H9 (cell line): ENCODE measurements around the gene LMBR1. TPM values are rescaled to one million over a fixed set of nuclear protein-coding genes. Genes with fewer than 3 reads are reported as not detected.

Source experiments
- DNase-seq: peaks from one replicate; pipeline ENCODE4 v3.0.0-alpha.2; 2017
- H2AFZ ChIP-seq: one replicate; pipeline ENCODE4 v1.6.1; 2013; ENCODE audit warnings: mild to moderate bottlenecking, low read length, control low read depth, moderate library complexity
- H2AK5ac ChIP-seq: 2 replicates; pipeline ENCODE4 v1.6.1; 2013; ENCODE audit warnings: low read length, control low read depth, mixed read lengths; ENCODE audit not compliant: insufficient read length
- H2BK120ac ChIP-seq: one replicate; pipeline ENCODE4 v1.6.1; 2013; ENCODE audit warnings: low read depth, mild to moderate bottlenecking, low read length, control low read depth, inconsistent platforms; ENCODE audit not compliant: poor library complexity, severe bottlenecking
- H2BK12ac ChIP-seq: 2 replicates; pipeline ENCODE4 v1.6.1; 2013; ENCODE audit warnings: low read length, control low read depth, mixed read lengths, low read depth; ENCODE audit not compliant: insufficient read length
- H2BK15ac ChIP-seq: 2 replicates; pipeline ENCODE4 v1.6.1; 2013; ENCODE audit warnings: low read depth, low read length, control low read depth
- H2BK20ac ChIP-seq: one replicate; pipeline ENCODE4 v1.6.1; 2013; ENCODE audit warnings: low read depth, mild to moderate bottlenecking, low read length, control low read depth, inconsistent platforms; ENCODE audit not compliant: poor library complexity, severe bottlenecking
- H2BK5ac ChIP-seq: 2 replicates; pipeline ENCODE4 v1.6.1; 2013; ENCODE audit warnings: low read length, control low read depth, mixed read lengths; ENCODE audit not compliant: insufficient read length
- H3K14ac ChIP-seq: 2 replicates; pipeline ENCODE4 v1.6.1; 2013; ENCODE audit warnings: low read length, control low read depth; ENCODE audit not compliant: insufficient read depth
- H3K18ac ChIP-seq: 2 replicates; pipeline ENCODE4 v1.6.1; 2013; ENCODE audit warnings: low read depth, mild to moderate bottlenecking, mixed read lengths, low read length, control low read depth; ENCODE audit not compliant: insufficient read length
- H3K23ac ChIP-seq: 2 replicates; pipeline ENCODE4 v1.6.1; 2013; ENCODE audit warnings: low read length, control low read depth, mixed read lengths, low read depth; ENCODE audit not compliant: insufficient read length
- H3K23me2 ChIP-seq: 2 replicates; pipeline ENCODE4 v1.6.1; 2013; ENCODE audit warnings: low read depth, mild to moderate bottlenecking, mixed read lengths, low read length, control low read depth; ENCODE audit not compliant: insufficient read length, poor library complexity, severe bottlenecking
- H3K27ac ChIP-seq: 2 replicates; pipeline ENCODE4 v1.5.1; 2013; ENCODE audit warnings: low read length, control low read depth, mixed read lengths, low read depth; ENCODE audit not compliant: insufficient read length
- H3K27me3 ChIP-seq: 2 replicates; pipeline ENCODE4 v1.6.1; 2013; ENCODE audit warnings: low read length, control low read depth, inconsistent platforms; ENCODE audit not compliant: insufficient read depth
- H3K4ac ChIP-seq: 2 replicates; pipeline ENCODE4 v1.6.1; 2013; ENCODE audit warnings: low read depth, mild to moderate bottlenecking, control low read depth, inconsistent platforms, low read length, moderate library complexity
- H3K4me1 ChIP-seq: 2 replicates; pipeline ENCODE4 v1.6.1; 2013; ENCODE audit warnings: low read length, control low read depth, inconsistent platforms; ENCODE audit not compliant: insufficient read depth
- H3K4me2 ChIP-seq: 2 replicates; pipeline ENCODE4 v1.6.1; 2013; ENCODE audit warnings: low read length, control low read depth, mixed read lengths; ENCODE audit not compliant: insufficient read length, insufficient read depth
- H3K56ac ChIP-seq: 2 replicates; pipeline ENCODE4 v1.6.1; 2013; ENCODE audit warnings: low read depth, mild to moderate bottlenecking, mixed read lengths, low read length, control low read depth; ENCODE audit not compliant: insufficient read length
- H3K79me1 ChIP-seq: 2 replicates; pipeline ENCODE4 v1.6.1; 2013; ENCODE audit warnings: low read depth, mild to moderate bottlenecking, moderate library complexity, low read length, control low read depth, inconsistent platforms; ENCODE audit not compliant: insufficient read depth, poor library complexity, severe bottlenecking
- H3K79me2 ChIP-seq: 2 replicates; pipeline ENCODE4 v1.6.1; 2013; ENCODE audit warnings: low read length, control low read depth, inconsistent platforms; ENCODE audit not compliant: insufficient read depth
- H3K9ac ChIP-seq: 2 replicates; pipeline ENCODE4 v1.6.1; 2013; ENCODE audit warnings: low read length, control low read depth, mixed read lengths; ENCODE audit not compliant: insufficient read length; ENCODE audit errors: extremely low read depth
- H3K9me3 ChIP-seq: one replicate; pipeline ENCODE4 v1.6.1; 2013; ENCODE audit warnings: low read depth, low read length, inconsistent platforms; ENCODE audit not compliant: control insufficient read depth
- H3T11ph ChIP-seq: one replicate; pipeline ENCODE4 v1.6.1; 2013; ENCODE audit warnings: mild to moderate bottlenecking, low read length, control low read depth, inconsistent platforms
- H4K20me1 ChIP-seq: one replicate; pipeline ENCODE4 v1.6.1; 2013; ENCODE audit not compliant: control insufficient read depth, insufficient read length, insufficient read depth
- H4K5ac ChIP-seq: 2 replicates; pipeline ENCODE4 v1.6.1; 2013; ENCODE audit warnings: low read depth, mild to moderate bottlenecking, mixed read lengths, low read length, control low read depth; ENCODE audit not compliant: insufficient read length
- H4K8ac ChIP-seq: replicated peaks from 2 replicates; pipeline ENCODE4 v1.6.1; 2013; ENCODE audit warnings: low read length, control low read depth, mixed read lengths, low read depth; ENCODE audit not compliant: insufficient read length
- H4K91ac ChIP-seq: 2 replicates; pipeline ENCODE4 v1.6.1; 2013; ENCODE audit warnings: low read depth, mild to moderate bottlenecking, moderate library complexity, mixed read lengths, low read length, control low read depth; ENCODE audit not compliant: insufficient read length
- H3K27ac Mint-ChIP-seq, 3 experiments: 2 replicates in 2 of 3; 3 replicates in 1 of 3; pipeline ENCODE4 v1.8.0; 2020 to 2021; ENCODE audit warnings: mixed read lengths in 3 of 3, mild to moderate bottlenecking in 1 of 3, moderate library complexity in 1 of 3
- H3K27me3 Mint-ChIP-seq: 2 replicates; pipeline ENCODE4 v1.8.0; 2021; ENCODE audit warnings: low read depth, mild to moderate bottlenecking, moderate library complexity, mixed read lengths
- H3K36me3 Mint-ChIP-seq, 3 experiments: 2 replicates in 2 of 3; 3 replicates in 1 of 3; pipeline ENCODE4 v1.8.0; 2020 to 2021; ENCODE audit warnings: low read depth in 3 of 3, mixed read lengths in 3 of 3; ENCODE audit not compliant: insufficient read depth in 1 of 3
- H3K4me1 Mint-ChIP-seq, 2 experiments: 2 replicates each; pipeline ENCODE4 v1.8.0; 2020; ENCODE audit warnings: mixed read lengths in 2 of 2
- H3K4me3 Mint-ChIP-seq, 2 experiments: 2 replicates in 1 of 2; 3 replicates in 1 of 2; pipeline ENCODE4 v1.8.0; 2020 to 2021; ENCODE audit warnings: mild to moderate bottlenecking in 2 of 2, mixed read lengths in 2 of 2, moderate library complexity in 1 of 2
- H3K9me3 Mint-ChIP-seq, 2 experiments: 2 replicates in 1 of 2; 3 replicates in 1 of 2; pipeline ENCODE4 v1.8.0; 2020; ENCODE audit warnings: mild to moderate bottlenecking in 2 of 2, mixed read lengths in 2 of 2, moderate library complexity in 1 of 2
- CTCF ChIP-seq: fragments of 200-600 bp; sonication (generic); conservative IDR thresholded peaks from 3 replicates; pipeline ENCODE4 v1.8.0; 2021; ENCODE audit warnings: antibody characterized with exemption, mild to moderate bottlenecking
- WGBS: extraction: QIAGEN DNeasy Blood & Tissue Kit; methylation state at CpG from one replicate; pipeline ENCODE4 v1.1.7; 2013; ENCODE audit warnings: missing lambda C conversion rate, low lambda C conversion rate, mixed read lengths; ENCODE audit not compliant: insufficient read length; ENCODE audit errors: extremely low coverage; 5-methylcytosine and 5-hydroxymethylcytosine counted together
- total RNA-seq: library from RNA; stranded (reverse); gene quantifications from 2 replicates; pipeline ENCODE4 v1.2.1, GENCODE V29; 2021

The LMBR1 gene
- total RNA-seq, 1 experiment from 2014 or later: 62.3 TPM

- H4K8ac ChIP-seq: no peak overlapping the region
- no peak overlapping the region for H2BK12ac ChIP-seq
- no peaks in the 10 kb centered on the region for H3K27me3 ChIP-seq
- no CpG with 5 or more reads among the region's 11 CpGs for WGBS
- no peak overlapping the region for H3K4ac ChIP-seq
- Mint-ChIP-seq H3K4me3 (no peak overlapping the region), H3K4me1 (peaks cover 12 to 14% of the 10 kb centered on the region in 2 experiments), H3K27me3 (no peaks in the 10 kb centered on the region), H3K9me3 (no peaks in the 10 kb centered on the region), H3K27ac (no peak overlapping the region), H3K36me3 (no peaks in the 10 kb centered on the region)
- no peak overlapping the region for H4K5ac ChIP-seq
- H2BK5ac ChIP-seq: no peak overlapping the region
- no peak overlapping the region for H2AK5ac ChIP-seq
- no peaks in the 10 kb centered on the region for H3K79me2 ChIP-seq
- no peak overlapping the region for H3T11ph ChIP-seq
- H2BK15ac ChIP-seq: no peak overlapping the region
- no peak overlapping the region for H3K4me2 ChIP-seq
- TF ChIP-seq CTCF: no peak
- H4K91ac ChIP-seq: no peak overlapping the region
- H3K4me1 ChIP-seq: no peaks in the 10 kb centered on the region; the same call in 1 of the 2 replicates
- H3K9ac ChIP-seq: no peak overlapping the region
- H3K18ac ChIP-seq: peak overlapping the region; percentile 63
- H3K27ac ChIP-seq: no peak overlapping the region
- no peak overlapping the region for H2BK120ac ChIP-seq
- H4K20me1 ChIP-seq: no peaks in the 10 kb centered on the region
- H3K14ac ChIP-seq: no peak overlapping the region
- no peaks in the 10 kb centered on the region for H3K79me1 ChIP-seq
- no peaks in the 10 kb centered on the region for H3K9me3 ChIP-seq
- no peak for DNase-seq
- H3K56ac ChIP-seq: no peak overlapping the region
- no peaks in the 10 kb centered on the region for H3K23me2 ChIP-seq
- H2AFZ ChIP-seq: no peak overlapping the region
- no peak overlapping the region for H2BK20ac ChIP-seq
- H3K23ac ChIP-seq: no peak overlapping the region
Measured at GRCh38 chr7:156659961-156660360, 233.0 kb downstream of the LMBR1 start.
